Cerebellar nuclear complex (tissue), 1 donor: Measurements from ENCODE around the gene EMC10.
A peak's percentile ranks its signal among the peaks of the same experiment; 100 is the strongest.
"Not testable (repeated sequence)": the region's sequence is repeated elsewhere in the genome, so short reads cannot be mapped to it uniquely, and the experiment has no call there.

Source experiments
- DNase-seq, 2 experiments: peaks; one replicate each; lab custom pipeline; 2025; lab: John Stamatoyannopoulos, UW

EMC10 gene

DNA sequence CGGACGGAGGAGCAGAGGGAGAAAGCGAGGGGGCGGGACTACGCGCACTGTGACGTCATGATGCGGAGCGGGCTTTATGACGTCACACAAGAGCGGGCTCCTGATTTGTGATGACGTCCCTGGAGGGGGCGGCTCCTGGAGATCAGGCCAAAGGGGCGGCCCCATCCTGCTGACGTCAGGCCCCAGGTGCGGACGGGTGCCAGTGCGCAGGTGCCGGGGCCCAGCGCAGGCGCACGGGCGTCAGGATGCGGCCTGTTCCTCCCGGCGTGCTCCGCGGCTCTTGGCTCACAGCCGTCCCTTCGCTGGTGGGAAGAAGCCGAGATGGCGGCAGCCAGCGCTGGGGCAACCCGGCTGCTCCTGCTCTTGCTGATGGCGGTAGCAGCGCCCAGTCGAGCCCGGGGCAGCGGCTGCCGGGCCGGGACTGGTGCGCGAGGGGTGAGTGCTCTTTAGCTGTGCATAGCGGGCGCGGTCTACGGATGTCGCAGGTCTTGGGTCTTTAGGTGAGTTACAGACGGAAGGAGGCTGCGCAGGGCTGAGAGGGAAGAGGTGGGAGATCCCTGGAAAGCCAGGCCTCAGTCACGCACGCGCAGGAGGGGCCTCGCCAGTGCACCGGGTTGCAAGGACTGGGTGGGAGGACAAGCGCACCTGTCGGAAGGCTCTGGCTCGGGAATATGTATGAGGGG, at the start of gene EMC10, which contains the start of gene GARIN5A:
Gene EMC10, plus strand, starts transcription at position 284 of the 683 bp plus-strand sequence. Its CDS starts 38 bp downstream, at position 322.
Gene GARIN5A, minus strand, starts transcription at position 625 of the 683 bp plus-strand sequence. Its CDS starts 460 bp downstream, at position 165.
- DNase-seq: peak; percentile 32 to 70

DNA sequence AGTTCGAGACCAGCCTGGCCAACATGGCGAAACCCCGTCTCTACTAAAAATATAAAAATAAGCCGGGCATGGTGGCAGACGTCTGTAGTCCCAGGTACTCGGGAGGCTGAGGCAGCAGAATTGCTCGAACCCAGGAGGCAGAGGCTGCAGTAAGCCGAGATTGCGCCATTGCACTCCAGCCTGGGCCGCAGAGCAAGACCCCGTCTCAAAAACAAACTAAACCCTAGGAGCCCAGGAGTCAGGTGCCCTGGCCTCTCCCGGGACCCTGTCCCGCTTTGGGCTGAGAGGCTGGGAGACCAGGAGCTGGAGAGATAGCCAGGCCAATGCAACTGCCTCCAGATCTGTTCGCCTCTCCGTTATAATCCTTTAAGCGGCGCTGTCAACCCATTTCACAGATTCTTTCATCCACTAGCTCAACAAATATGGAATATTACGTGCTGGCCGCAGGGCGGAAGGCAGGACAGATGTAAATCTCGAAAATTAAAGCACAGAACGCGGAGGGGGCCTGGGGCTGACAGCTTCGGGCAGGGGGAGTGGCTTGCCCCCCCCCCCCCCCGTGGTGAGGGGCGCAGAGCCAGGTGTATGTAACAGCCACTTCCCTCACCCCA, 48.9 kb upstream of the EMC10 start:
- DNase-seq: no peak

DNA sequence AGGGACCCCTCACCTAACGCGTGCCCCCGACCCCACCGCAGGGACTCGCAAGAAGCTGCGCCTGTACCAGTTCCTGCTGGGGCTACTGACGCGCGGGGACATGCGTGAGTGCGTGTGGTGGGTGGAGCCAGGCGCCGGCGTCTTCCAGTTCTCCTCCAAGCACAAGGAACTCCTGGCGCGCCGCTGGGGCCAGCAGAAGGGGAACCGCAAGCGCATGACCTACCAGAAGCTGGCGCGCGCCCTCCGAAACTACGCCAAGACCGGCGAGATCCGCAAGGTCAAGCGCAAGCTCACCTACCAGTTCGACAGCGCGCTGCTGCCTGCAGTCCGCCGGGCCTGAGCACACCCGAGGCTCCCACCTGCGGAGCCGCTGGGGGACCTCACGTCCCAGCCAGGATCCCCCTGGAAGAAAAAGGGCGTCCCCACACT, 48.3 kb upstream of the EMC10 start:
- DNase-seq: no peak

DNA sequence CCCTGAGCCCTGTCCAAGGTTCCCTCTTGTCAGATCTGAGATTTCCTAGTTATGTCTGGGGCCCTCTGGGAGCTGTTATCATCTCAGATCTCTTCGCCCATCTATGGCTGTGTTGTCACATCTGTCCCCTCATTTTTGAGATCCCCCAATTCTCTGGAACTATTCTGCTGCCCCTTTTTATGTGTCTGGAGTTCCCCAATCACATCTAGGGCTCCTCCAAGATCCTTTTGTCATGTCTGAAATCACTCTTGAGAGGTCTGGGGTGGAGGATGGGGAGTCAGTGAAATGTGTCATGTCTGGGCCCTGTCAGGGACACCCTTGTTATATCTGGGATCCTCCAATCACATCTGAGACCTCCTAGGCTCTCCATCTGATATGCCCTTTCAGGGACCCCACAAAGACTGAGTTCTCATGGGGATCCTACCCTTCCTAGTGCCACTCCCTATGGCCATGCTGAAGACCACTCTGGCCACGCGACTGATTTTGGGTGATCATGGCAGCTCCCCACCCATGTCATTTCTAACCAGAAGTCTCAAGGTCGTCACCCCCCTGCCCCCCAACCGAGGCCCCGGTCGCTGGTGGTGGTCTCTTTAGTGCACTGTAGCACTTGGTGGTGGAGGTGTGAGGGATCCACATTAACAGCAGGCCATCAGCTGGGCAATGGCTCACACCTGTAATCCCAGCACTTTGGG, 47.4 kb upstream of the EMC10 start:
- DNase-seq: no peak

DNA sequence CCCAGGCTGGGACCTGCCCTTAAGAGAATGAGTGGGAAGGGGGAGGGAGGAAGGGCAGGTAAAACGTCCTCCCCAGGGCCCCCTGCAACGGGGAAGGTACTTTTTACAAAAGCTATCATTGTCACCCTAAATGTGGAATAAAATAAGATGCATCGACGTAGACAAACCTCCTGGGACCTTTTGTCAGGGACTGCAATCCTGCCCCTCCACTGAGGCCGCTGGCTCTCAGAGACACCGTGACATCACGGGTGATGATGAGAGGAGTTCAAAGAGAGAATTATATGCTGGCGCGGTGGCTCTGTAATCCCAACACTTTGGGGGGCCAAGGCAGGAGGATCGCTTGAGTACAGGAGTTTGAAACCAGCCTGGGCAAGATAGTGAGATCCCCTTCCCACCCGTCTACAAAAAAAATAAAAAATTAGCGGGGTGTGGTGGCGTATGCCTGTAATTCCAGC, 45.4 kb upstream of the EMC10 start:
- no peak for DNase-seq

DNA sequence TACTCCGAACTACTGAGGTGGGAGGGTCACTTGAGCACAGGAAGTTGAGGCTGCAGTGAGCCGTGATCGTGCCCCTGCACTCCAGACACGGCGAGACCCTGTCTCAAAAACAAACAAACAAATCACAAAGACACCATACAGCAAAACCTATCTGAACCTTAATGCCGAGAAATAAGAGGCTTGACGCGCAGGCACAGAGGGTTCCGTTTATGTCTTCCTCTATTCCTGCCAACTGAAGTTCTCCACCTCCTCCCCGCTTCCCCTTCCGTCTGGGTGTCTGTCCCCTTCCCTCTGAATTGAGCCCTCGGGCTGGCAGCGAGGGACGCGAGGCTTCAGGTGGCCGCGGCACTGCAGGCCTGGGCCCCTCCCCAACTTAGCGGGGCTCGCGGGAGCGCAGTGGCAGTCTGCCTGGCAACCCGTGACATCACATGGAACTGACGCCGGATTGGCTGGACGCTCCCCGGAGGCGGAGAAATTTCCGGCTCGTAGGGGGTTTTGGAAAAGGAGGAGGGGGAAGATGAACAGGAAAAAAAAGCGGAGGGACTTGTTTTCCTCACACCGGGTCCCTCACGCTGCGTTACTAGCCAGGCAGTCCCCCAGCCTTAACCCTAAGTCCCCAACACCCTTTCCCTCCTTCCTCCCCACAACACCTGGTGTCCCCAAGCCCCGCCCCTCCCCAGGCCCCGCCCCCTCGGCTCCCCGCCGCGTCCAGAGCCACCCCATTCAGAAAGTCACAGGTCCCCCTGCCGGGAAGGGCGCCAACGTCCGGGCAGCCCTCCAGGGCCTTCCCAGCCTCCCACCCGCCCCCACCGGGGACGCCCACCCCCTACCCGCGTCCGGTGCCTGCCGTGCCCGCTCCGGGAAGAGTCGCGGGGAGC, 44.7 kb upstream of the EMC10 start:
- peak in 1 of 2 experiments; percentile 24 for DNase-seq

DNA sequence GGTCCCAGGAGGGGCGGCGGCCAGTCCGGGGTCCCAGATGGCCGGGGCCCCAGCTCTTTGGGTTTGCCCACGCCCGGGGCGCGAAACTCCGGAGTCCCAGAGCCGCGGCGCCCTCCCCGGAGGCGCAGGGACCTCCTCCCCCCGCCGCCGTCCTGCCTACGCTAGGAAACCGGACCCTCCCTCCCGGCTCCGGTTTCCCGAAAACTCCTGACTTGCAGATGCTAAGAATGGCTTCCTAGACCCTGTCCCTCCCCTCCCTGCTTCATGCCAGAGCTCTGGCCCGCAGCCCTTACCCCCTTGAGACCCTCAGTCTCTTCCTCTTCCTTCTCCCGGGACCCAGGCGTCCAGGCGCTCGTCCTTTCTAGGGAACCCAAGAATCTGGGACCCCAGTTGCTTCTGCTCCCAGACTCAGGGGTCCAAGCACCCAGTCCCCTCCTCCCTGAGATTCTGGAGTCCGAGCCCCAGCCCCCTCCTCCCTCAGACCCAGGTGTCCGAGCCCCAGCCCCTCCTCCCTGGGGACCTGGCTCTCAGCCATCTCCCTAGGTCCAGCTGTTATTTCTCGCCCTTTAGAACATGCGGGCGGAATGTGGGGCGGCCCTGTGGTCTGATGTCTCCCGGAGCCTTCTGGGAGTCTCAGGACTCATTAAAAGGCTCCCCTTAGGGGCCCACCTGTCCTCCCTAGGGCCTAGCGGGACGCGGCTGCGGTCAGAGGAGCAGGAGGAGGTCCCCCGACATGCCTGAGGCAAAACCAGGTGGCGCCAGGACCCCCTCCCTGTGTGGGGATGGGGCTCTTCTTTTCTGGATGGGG, 43.9 kb upstream of the EMC10 start, which contains the start of gene MYBPC2:
Gene MYBPC2, plus strand, starts transcription at position 672 of the 808 bp plus-strand sequence. Its CDS starts 62 bp downstream, at position 734.
- no peak for DNase-seq

DNA sequence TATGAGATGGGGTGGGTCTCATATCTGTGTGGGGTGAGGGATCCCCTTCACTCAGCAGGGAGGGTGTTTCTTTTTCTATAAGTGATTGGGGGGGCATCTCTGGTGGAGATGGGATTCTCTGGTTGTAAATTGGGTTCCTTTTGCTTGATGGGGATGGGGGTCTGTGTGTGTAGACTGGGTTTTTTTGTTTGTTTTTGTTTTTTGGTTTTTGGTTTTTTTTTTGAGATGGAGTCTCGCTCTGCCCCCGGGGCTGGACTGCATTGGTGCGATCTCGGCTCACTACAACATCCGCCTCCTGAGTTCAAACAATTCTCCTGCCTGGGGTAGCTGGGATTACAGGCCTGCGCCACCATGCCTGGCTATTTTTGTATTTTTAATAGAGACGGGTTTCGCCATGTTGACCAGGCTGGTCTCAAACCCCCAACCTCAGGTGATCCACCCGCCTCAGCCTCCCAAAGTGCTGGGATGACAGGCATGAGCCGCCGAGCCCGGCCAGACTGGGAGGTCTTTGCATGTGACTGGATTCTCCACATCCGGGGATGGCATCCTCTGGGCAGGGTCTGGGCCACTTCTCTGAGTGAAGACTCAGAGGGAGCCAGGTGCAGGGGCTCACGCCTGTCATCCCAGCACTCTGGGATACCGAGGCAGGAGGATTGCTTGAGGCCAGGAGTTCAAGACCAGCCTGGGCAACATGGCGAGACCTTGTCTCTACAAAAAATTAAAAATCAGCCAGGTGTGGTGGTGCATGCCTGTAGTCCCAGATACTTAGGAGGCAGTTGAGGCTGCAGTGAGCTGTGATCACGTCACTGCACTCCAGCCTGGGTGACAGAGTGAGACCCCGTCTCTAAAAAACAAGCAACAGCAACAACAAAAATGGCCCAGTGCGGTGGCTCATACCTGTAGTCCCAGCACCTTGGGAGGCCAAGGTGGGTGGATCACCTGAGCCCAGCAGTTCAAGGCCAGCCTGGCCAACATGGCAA, 42.8 kb upstream of the EMC10 start:
- no peak for DNase-seq

DNA sequence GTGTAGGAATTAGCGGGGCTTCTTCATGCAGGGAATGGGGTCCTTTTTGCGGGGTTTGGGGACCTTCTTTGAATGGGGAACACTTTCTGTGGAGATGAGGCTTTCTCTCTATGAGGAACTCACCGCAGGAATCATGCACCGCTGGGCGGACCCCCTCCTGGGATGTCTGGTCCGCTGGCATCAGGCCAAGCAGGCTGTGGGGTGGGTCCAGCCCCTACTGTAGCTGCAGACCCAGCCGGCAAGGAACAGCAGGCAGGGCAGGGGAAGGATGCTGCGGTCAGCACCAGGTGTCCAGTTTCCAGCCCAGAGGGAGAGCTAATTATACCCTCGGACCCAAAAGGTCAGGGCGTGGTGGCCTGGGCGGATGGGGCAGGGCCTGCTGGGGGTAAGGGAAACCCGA, 41.8 kb upstream of the EMC10 start:
- no peak for DNase-seq

DNA sequence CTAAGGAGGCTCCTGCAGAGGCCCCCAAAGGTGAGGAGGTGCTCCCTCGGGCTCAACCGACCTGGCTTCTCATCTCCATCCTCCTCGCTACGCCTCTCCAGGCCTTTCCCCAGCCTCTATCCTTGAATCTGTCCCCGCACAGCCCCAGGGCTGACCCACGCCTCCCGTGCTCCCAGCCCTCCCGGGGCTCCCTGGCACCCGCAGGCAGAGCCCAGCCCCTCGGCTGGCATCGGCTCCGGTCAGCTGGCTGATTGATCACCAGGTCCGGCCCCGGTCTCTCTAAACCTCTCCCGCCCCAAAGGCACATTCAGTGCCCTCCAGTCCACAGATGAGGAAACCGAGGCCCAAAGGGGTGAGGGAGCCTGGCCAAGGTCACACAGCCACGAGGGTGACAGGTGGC, 41.1 kb upstream of the EMC10 start:
- DNase-seq: no peak

DNA sequence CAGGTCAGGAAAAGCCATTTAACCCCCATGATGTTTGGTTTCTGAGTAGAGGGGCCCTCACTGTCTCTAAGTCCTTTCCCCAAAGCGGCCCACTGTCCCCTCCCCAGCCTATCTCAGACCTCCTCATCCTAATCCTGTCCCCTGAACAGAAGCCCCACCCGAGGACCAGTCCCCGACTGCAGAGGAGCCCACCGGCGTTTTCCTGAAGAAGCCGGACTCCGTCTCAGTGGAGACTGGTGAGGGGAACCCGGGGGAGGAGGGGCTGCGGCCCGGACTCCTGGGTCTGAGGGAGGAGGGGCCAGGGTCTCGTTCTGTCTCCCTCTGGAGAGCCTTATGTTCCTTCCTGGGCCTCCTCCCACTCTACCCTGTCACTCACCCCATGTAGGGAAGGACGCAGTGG, 40.7 kb upstream of the EMC10 start:
- DNase-seq: no peak

DNA sequence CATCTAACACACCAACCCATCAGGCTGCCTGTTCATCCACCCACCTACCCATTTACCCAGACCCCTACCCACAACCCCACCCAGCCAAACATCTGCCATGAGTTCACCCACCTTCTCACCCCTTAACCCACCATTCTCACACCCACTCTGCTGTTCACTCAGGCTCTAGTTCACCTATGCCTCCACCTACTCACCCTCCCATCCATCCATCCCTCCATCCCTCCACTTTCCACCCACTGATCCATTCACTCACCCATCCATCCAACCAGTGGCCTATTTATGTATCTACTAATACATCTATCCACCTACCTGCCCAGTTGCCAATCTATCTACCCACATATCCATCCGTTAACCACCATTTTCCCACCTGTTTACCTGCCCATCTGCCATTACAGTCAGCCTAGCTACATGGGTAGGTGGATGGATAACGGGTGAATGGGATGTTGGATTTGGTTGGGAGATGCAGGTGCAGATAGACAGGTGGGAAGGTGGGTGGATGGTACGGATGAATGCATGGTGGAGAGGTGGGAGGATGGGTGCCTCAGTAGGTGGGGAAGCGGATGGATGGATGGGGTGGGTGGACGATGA, 38.4 kb upstream of the EMC10 start:
- DNase-seq: no peak

DNA sequence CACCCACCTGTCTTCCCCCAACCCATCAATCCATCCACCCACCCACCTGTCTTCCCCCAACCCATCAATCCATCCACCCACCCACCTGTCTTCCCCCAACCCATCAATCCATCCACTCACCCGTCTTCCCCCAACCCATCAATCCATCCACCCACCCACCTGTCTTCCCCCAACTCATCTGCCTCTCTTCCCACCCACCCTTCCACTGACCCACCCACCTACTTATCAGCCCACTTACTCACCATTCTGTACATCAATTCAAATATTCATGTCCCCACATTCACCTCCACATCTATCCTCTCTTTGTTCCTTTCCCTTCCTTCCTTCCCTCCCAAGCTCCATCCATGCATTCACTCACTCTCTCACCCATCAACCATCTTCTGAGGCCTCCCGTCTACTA, 37.2 kb upstream of the EMC10 start:
- DNase-seq: not testable (repeated sequence)

DNA sequence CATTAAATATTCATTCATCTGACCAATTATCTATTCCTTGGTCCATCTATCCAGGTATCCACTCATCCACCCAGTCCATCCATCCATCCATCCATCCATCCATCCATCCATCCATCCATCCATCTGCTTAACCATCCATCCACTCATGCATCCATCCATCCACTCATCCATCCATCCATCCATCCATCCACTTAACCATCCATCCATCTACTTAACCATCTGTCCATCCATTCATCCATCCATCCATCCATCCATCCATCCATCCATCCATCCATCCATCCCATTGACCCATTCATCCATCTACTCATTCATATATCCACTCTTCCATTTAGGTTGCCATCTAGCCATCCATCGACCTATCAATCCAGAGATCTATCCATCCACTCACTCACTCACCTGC, 32.2 kb upstream of the EMC10 start:
- DNase-seq: no peak

DNA sequence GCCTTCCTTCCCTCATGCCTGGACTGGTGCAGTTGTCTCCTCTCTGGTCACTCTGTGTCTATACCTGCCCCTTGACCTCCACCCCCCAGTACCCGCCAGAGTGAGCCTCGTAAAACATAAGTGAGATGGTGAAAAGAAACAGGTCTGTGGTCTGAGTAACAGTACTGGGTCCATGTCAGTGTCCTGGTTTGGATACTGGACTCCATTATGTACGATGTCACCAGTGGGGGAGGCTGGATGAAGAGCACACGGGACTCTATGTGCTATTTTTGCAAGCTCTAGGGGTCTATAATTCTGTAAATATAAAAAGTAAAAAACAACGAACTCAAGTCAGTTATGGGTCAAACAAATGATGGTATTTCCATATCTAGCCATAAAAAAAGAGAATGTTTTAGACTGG, 29.3 kb upstream of the EMC10 start:
- no peak for DNase-seq

DNA sequence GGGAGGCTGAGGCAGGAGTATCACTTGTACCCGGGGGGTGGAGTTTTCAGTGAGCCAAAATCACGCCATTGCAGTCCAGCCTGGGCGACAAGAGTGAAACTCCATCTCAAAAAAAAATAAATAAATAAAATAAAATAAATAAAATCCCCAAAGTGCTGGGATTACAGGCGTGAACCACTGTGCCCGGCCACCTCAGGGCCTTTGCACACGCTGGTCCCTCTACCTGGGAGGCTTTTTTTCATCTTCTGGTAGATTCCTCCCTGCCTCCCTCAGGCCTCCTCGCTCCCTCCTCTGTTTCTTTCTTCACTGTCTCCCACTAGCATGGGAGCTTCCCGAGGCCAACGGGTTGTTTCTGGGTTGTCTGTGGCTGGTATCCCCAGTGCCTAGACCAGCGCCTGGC, 28.6 kb upstream of the EMC10 start:
- no peak for DNase-seq

DNA sequence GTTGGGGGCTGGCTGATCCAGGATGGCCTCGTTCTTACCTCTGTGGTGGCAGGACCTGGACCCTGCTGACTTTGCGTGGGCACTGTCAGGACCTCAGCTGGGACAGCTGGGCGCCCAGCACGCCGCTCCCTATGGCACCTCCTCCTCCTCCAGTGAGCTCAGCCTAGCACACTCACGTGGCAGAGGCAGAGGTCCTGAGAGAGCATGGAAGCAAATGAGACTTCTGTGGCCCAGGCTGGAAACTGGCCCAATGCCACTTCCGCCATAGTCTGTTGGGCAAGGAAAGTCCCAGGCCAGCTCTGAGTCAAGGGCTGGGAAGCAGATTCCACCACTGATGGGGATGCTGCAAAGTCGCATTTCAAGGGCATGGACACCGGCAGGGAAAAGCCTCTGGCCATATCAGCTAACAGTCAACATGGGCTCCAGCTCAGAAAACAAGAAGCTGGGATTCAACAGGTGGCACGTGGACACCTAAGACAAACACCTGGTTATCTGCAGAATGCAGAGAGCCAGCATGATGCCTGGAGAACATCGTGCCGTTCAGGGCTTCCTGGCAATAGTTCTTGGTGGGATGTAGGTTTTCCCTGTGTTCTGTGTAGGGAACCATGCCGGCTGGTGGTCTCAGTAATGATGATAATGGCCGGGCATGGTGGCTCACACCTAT, 26.9 kb upstream of the EMC10 start:
- no peak for DNase-seq

DNA sequence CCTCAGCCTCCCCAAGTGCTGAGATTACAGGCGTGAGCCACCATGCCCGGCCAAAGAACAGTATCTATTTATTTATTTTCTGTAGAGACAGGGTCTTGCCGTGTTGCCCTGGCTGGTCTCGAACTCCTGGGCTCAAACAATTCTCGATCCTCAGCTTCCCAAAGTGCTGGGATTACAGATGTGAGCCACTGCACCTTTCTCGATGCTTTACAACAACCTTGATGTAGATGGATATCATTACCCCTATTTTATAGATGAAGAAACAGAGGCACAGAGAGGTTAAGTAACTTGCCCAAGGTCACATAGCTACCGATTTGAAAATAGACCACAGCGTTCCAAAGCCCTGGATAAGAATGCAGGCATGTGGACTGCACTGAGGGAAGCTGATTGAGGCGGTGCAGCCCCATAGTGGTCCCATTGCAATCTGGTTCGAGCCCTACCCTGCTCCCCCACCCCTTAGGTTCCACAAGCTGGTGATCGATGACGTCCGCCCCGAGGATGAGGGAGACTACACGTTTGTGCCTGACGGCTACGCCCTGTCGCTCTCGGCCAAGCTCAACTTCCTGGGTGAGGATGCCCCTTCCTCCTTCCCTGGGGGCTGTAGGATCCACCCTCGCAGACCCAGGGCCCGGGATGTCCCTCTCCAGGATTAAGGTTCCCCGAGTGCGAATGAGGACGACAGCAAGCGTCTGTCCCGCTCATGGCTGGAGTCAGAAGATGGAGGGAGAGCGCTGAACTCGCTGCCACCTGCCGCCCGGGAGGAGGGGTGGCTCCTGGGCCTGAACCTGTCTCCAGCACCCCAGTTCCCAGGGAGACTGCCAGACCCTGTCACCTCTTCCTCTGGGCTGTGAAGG, 25.7 kb upstream of the EMC10 start:
- DNase-seq: no peak
